HEK293T (cell line): ENCODE data around the gene AP1G2.

Experiments used
- CTBP1 ChIP-seq: fragments of 450-650 bp; IDR thresholded peaks from 2 replicates; pipeline ENCODE4 v1.6.1; 2016; ENCODE audit warnings: borderline replicate concordance
- ELF4 ChIP-seq: fragments of 450-650 bp; IDR thresholded peaks from 2 replicates; pipeline ENCODE4 v1.6.1; 2017; ENCODE audit warnings: antibody characterized with exemption
- FOXA1 ChIP-seq: fragments of 450-650 bp; IDR thresholded peaks from 2 replicates; pipeline ENCODE4 v1.6.1; 2016; ENCODE audit warnings: mild to moderate bottlenecking
- FOXK2 ChIP-seq: fragments of 450-650 bp; IDR thresholded peaks from 2 replicates; pipeline ENCODE4 v1.6.1; 2016; ENCODE audit warnings: mild to moderate bottlenecking
- FOXM1 ChIP-seq: fragments of 450-650 bp; IDR thresholded peaks from 2 replicates; pipeline ENCODE4 v1.6.1; 2017; ENCODE audit warnings: mild to moderate bottlenecking, borderline replicate concordance

DNA sequence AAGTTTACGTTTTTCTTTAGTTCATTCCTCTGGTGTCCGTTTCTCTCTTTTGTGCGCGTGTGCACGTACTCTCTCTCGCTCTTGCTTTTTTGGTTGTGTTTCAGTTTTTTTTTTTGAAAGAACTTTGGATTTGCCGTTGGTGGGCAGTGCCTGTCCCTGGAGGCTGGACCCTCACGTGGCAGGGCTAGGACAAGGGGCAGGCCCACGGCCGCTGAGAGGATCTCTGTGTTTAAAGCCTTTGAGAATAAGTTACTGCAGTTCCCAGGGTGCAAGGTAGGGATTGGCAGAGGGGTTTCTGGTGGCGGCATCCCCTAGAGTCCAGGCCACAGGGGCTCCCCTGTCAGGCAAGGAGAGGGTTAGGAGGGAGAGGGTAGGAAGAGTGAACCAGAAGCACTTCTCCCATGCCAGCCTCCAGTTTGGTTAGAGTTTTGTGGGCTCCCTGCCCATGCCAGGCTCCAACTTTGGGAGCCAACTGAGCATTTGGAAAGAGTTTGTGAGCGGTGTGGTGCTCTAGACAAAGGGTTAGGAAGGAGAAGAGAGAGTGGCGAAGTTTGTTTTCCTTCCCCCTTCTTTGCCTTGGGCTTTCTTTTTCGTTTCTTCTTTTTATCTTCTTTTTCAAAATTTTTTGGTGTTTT is 46.6 kb downstream of the AP1G2 start:
- TF ChIP-seq FOXA1 (no peak), ELF4 (no peak), FOXM1 (no peak), CTBP1 (no peak), FOXK2 (no peak)
